IMR-90 (cell line): ENCODE results near the gene MRPS33.
A peak's percentile ranks its signal among the peaks of the same experiment; 100 is the strongest.

ENCODE experiments used
- POLR2A ChIP-seq: IDR thresholded peaks from 2 replicates; pipeline ENCODE4 v1.6.1; 2012; ENCODE audit warnings: mild to moderate bottlenecking, low read depth, low read length
- RCOR1 ChIP-seq: IDR thresholded peaks from 2 replicates; pipeline ENCODE4 v1.6.1; 2012; ENCODE audit warnings: mild to moderate bottlenecking, low read length, improper control_type of control experiment; ENCODE audit not compliant: insufficient replicate concordance
- TF ChIP-seq, protein P1 (sequence below): conservative IDR thresholded peaks from 2 replicates; pipeline ENCODE4 v1.5.1; 2012; ENCODE audit warnings: mild to moderate bottlenecking, low read depth, low read length, improper control_type of control experiment

DNA sequence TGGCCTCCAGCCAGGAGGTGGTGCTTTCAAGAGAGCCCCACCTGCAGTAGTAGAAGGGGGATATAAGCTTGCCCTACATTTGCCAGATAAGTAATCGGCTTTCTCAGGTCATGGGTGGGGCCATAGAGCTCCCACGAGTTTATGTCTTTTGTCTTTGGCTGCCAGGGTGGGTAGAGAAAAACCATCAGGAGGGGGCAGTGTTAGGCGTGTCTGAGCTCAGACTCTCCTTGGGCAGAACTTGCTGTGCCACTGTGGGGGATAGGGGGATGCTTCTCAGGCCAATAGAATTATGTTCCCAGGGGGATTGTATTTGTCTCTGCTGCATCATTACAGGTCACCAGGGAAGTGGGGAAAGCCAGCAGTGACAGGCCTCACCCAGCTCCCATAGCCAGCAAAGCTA lies 12.3 kb upstream of the MRPS33 start:
- TF ChIP-seq, protein P1, sequence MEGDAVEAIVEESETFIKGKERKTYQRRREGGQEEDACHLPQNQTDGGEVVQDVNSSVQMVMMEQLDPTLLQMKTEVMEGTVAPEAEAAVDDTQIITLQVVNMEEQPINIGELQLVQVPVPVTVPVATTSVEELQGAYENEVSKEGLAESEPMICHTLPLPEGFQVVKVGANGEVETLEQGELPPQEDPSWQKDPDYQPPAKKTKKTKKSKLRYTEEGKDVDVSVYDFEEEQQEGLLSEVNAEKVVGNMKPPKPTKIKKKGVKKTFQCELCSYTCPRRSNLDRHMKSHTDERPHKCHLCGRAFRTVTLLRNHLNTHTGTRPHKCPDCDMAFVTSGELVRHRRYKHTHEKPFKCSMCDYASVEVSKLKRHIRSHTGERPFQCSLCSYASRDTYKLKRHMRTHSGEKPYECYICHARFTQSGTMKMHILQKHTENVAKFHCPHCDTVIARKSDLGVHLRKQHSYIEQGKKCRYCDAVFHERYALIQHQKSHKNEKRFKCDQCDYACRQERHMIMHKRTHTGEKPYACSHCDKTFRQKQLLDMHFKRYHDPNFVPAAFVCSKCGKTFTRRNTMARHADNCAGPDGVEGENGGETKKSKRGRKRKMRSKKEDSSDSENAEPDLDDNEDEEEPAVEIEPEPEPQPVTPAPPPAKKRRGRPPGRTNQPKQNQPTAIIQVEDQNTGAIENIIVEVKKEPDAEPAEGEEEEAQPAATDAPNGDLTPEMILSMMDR, result 0 out of 2 replicates have a peak, but pooled peaks have one; percentile 3
- no peak for TF ChIP-seq POLR2A
- no peak for TF ChIP-seq RCOR1
